Measurements from ENCODE around the gene AMMECR1.

AMMECR1 gene

GRCh38 chrX:110146521-110146920 is 171.4 kb downstream of the AMMECR1 start:
- H3K27me3 ChIP-seq (ENCODE audit: control insufficient read depth, insufficient read depth, low read length, poor library complexity, severe bottlenecking), result peaks cover 11% of the 10 kb centered on the region
- WGBS, 2 experiments, result 50 to 60% methylated on average over 1 to 2 of the region's 2 CpGs
- no peak overlapping the region for H3K4me3 ChIP-seq (ENCODE audit: insufficient read depth, low read depth, low read length)
- peaks cover 5% of the 10 kb centered on the region for H3K4me1 ChIP-seq (ENCODE audit: control insufficient read depth, insufficient read depth, low read length)
- no peaks in the 10 kb centered on the region for H3K9me3 ChIP-seq (ENCODE audit: control insufficient read depth, low read length)
- no peaks in the 10 kb centered on the region for H3K36me3 ChIP-seq (ENCODE audit: control insufficient read depth, insufficient read depth, low read length)
- H3K27ac ChIP-seq (ENCODE audit: insufficient read depth, low read depth, low read length, poor library complexity, severe bottlenecking), result no peak overlapping the region

GRCh38 chrX:110145854-110146253 is 172.0 kb downstream of the AMMECR1 start:
- WGBS, 2 experiments, result 18 to 45% methylated on average over 3 to 4 of the region's 4 CpGs
- Histone ChIP-seq H3K9me3 (ENCODE audit: control insufficient read depth, low read length) (no peaks in the 10 kb centered on the region), H3K27me3 (ENCODE audit: control insufficient read depth, insufficient read depth, low read length, poor library complexity, severe bottlenecking) (peaks cover 11% of the 10 kb centered on the region), H3K36me3 (ENCODE audit: control insufficient read depth, insufficient read depth, low read length) (no peaks in the 10 kb centered on the region), H3K4me1 (ENCODE audit: control insufficient read depth, insufficient read depth, low read length) (peaks cover 5% of the 10 kb centered on the region), H3K27ac (ENCODE audit: insufficient read depth, low read depth, low read length, poor library complexity, severe bottlenecking) (no peak overlapping the region), H3K4me3 (ENCODE audit: insufficient read depth, low read depth, low read length) (no peak overlapping the region)

- Histone ChIP-seq H3K36me3 (ENCODE audit: control insufficient read depth, insufficient read depth, low read length) (no peaks in the 10 kb centered on the region), H3K4me1 (ENCODE audit: control insufficient read depth, insufficient read depth, low read length) (peaks cover 5% of the 10 kb centered on the region), H3K4me3 (ENCODE audit: insufficient read depth, low read depth, low read length) (no peak overlapping the region), H3K27ac (ENCODE audit: insufficient read depth, low read depth, low read length, poor library complexity, severe bottlenecking) (no peak overlapping the region), H3K9me3 (ENCODE audit: control insufficient read depth, low read length) (no peaks in the 10 kb centered on the region), H3K27me3 (ENCODE audit: control insufficient read depth, insufficient read depth, low read length, poor library complexity, severe bottlenecking) (peaks cover 11% of the 10 kb centered on the region)
These were observed 172.6 kb downstream of the AMMECR1 start for GRCh38 chrX:110145311-110145710.

Measured in ectodermal cell (in vitro differentiated cells).